ENCODE results near the gene QRICH1. TPM values are rescaled to one million over a fixed set of nuclear protein-coding genes. Genes with fewer than 3 reads are reported as not detected.
A peak's percentile ranks its signal among the peaks of the same experiment; 100 is the strongest.

The QRICH1 gene
- total RNA-seq, 1 experiment from 2014 or later, result 96.1 TPM

GRCh38 chr3:49110780-49111179 is 16.9 kb upstream of the QRICH1 start:
- ChIA-PET CTCF (interaction anchor here (0.6 kb wide), 1 partner anchor 1798 kb away, joined by 3 read pairs; no protein-coding TSS in a partner anchor), POLR2A (interaction anchor here (1.6 kb wide), 1 partner anchor 10 kb away, joined by 9 read pairs; the partner anchor contains the start of gene USP19)
- no peak for TF ChIP-seq CTCF (IDR thresholded peaks at IDR 0.05; ENCODE audit: unreplicated experiment)
- no peak for DNase-seq (ENCODE audit: unreplicated experiment)
- H3K9me3 Mint-ChIP-seq (ENCODE audit: unreplicated experiment), result no peaks in the 10 kb centered on the region
- peaks cover 45% of the 10 kb centered on the region for H3K36me3 Mint-ChIP-seq (ENCODE audit: insufficient read depth, unreplicated experiment)
- no peak overlapping the region for H3K27ac Mint-ChIP-seq (ENCODE audit: low read depth, unreplicated experiment)
- intact Hi-C loops (cut with micrococcal nuclease), result no loop called here
- H3K4me1 Mint-ChIP-seq (ENCODE audit: insufficient read depth, unreplicated experiment), result peaks cover 1% of the 10 kb centered on the region
- no peak overlapping the region for H3K4me3 Mint-ChIP-seq (ENCODE audit: unreplicated experiment)
- no TSS peak for BruUV-seq (replicated peaks)
- H3K27me3 Mint-ChIP-seq (ENCODE audit: insufficient read depth, unreplicated experiment), result no peaks in the 10 kb centered on the region

- BruUV-seq (replicated peaks), result no TSS peak
- H3K27ac Mint-ChIP-seq (ENCODE audit: low read depth, unreplicated experiment), result no peak overlapping the region
Observed at GRCh38 chr3:49108346-49108745, 14.5 kb upstream of the QRICH1 start.

GRCh38 chr3:49104427-49105291 is 10.8 kb upstream of the QRICH1 start, which contains the start of gene QARS1:
QARS1 (minus strand) TSS chr3:49104757; CDS start chr3:49104733, 24 bp downstream.
- peak within 1 kb of the TSS; percentile 98 for H3K4me3 Mint-ChIP-seq (ENCODE audit: unreplicated experiment)
- H3K4me1 Mint-ChIP-seq (ENCODE audit: insufficient read depth, unreplicated experiment), result peaks cover 12% of the 10 kb centered on the region
- no peak for TF ChIP-seq CTCF (IDR thresholded peaks at IDR 0.05; ENCODE audit: unreplicated experiment)
- H3K36me3 Mint-ChIP-seq (ENCODE audit: insufficient read depth, unreplicated experiment), result peaks cover 47% of the 10 kb centered on the region
- POLR2A ChIA-PET, result interaction anchor here (0.7 to 4.4 kb wide), 13 partner anchors 10 to 241 kb away, joined by 3 to 63 read pairs (median 3); partner anchors contain the start of genes IMPDH2, LAMB2, NDUFAF3 and QRICH1
- DNase-seq (ENCODE audit: unreplicated experiment), result peak; percentile 93
- H3K9me3 Mint-ChIP-seq (ENCODE audit: unreplicated experiment), result no peaks in the 10 kb centered on the region
- peak within 1 kb of the TSS; percentile 90 for H3K27ac Mint-ChIP-seq (ENCODE audit: low read depth, unreplicated experiment)
- H3K27me3 Mint-ChIP-seq (ENCODE audit: insufficient read depth, unreplicated experiment), result no peaks in the 10 kb centered on the region
- intact Hi-C loops (cut with micrococcal nuclease), result no loop called here
- BruUV-seq (replicated peaks), result TSS peak; percentile 87
- CTCF ChIA-PET, result interaction anchor here (0.8 kb wide), 1 partner anchor 12 kb away, joined by 3 read pairs; no protein-coding TSS in a partner anchor

More at GRCh38 chr3:49108346-49108745, 14.5 kb upstream of the QRICH1 start:
- POLR2A ChIA-PET, result interaction anchor here (1.1 to 1.9 kb wide), 2 partner anchors 14 to 25 kb away, joined by 3 to 7 read pairs; partner anchors contain the start of genes LAMB2 and QRICH1
- TF ChIP-seq CTCF (IDR thresholded peaks at IDR 0.05; ENCODE audit: unreplicated experiment), result no peak
- H3K4me3 Mint-ChIP-seq (ENCODE audit: unreplicated experiment), result no peak overlapping the region
- intact Hi-C loops (cut with micrococcal nuclease), result no loop called here
- CTCF ChIA-PET, result interaction anchor here (1.1 kb wide), 1 partner anchor 50 kb away, joined by 3 read pairs; no protein-coding TSS in a partner anchor
- peaks cover 9% of the 10 kb centered on the region for H3K4me1 Mint-ChIP-seq (ENCODE audit: insufficient read depth, unreplicated experiment)
- H3K36me3 Mint-ChIP-seq (ENCODE audit: insufficient read depth, unreplicated experiment), result peaks cover 38% of the 10 kb centered on the region
- no peak for DNase-seq (ENCODE audit: unreplicated experiment)
- H3K9me3 Mint-ChIP-seq (ENCODE audit: unreplicated experiment), result no peaks in the 10 kb centered on the region
- H3K27me3 Mint-ChIP-seq (ENCODE audit: insufficient read depth, unreplicated experiment), result no peaks in the 10 kb centered on the region

GRCh38 chr3:49104052-49104426 is 10.2 kb upstream of the QRICH1 start:
- DNase-seq (ENCODE audit: unreplicated experiment), result no peak
- CTCF ChIA-PET, result interaction anchor here (0.6 to 1.0 kb wide), 2 partner anchors 10 to 174 kb away, joined by 4 to 5 read pairs; no protein-coding TSS in a partner anchor
- peaks cover 12% of the 10 kb centered on the region for H3K4me1 Mint-ChIP-seq (ENCODE audit: insufficient read depth, unreplicated experiment)
- peak overlapping the region; percentile 98 for H3K4me3 Mint-ChIP-seq (ENCODE audit: unreplicated experiment)
- no peaks in the 10 kb centered on the region for H3K9me3 Mint-ChIP-seq (ENCODE audit: unreplicated experiment)
- intact Hi-C loops (cut with micrococcal nuclease), result no loop called here
- peaks cover 53% of the 10 kb centered on the region for H3K36me3 Mint-ChIP-seq (ENCODE audit: insufficient read depth, unreplicated experiment)
- POLR2A ChIA-PET, result interaction anchor here (0.7 to 4.4 kb wide), 9 partner anchors 11 to 242 kb away, joined by 3 to 63 read pairs (median 5); partner anchors contain the start of genes IMPDH2, LAMB2, QRICH1 and USP19
- H3K27ac Mint-ChIP-seq (ENCODE audit: low read depth, unreplicated experiment), result peak overlapping the region; percentile 90
- TF ChIP-seq CTCF (IDR thresholded peaks at IDR 0.05; ENCODE audit: unreplicated experiment), result no peak
- H3K27me3 Mint-ChIP-seq (ENCODE audit: insufficient read depth, unreplicated experiment), result no peaks in the 10 kb centered on the region
- TSS peak; percentile 43 for BruUV-seq (replicated peaks)

Data from MCF 10A (cell line).